NCI-H748 (cell line): ENCODE data around the gene XKR8.
"Not testable (repeated sequence)": the region's sequence is repeated elsewhere in the genome, so short reads cannot be mapped to it uniquely, and the experiment has no call there.

Experiments
- DNase-seq: peaks from one replicate; lab custom pipeline; 2025; ENCODE audit not compliant: unreplicated experiment; lab: John Stamatoyannopoulos, UW

XKR8 gene

GRCh38 chr1:27990920-27991537, 31.3 kb downstream of the XKR8 start:
- no peak for DNase-seq

GRCh38 chr1:27992276-27992675, 32.5 kb downstream of the XKR8 start:
- DNase-seq = no peak

GRCh38 chr1:27993241-27993640, 33.5 kb downstream of the XKR8 start:
- no peak for DNase-seq

GRCh38 chr1:27994060-27994459, 34.3 kb downstream of the XKR8 start:
- DNase-seq = no peak

- DNase-seq = not testable (repeated sequence)
Observed at GRCh38 chr1:27994526-27994925, 34.8 kb downstream of the XKR8 start.

GRCh38 chr1:27999055-27999454, 39.3 kb downstream of the XKR8 start:
- no peak for DNase-seq

GRCh38 chr1:28002600-28002999, 42.8 kb downstream of the XKR8 start:
- no peak for DNase-seq

GRCh38 chr1:28003117-28003516, 43.3 kb downstream of the XKR8 start:
- not testable (repeated sequence) for DNase-seq

GRCh38 chr1:28010969-28011368, 51.2 kb downstream of the XKR8 start:
- DNase-seq = no peak
